HepG2 (cell line): Measurements from ENCODE around the gene UNC50. TPM values are rescaled to one million over a fixed set of nuclear protein-coding genes. Genes with fewer than 3 reads are reported as not detected.

Experiments used
- ATAC-seq: fragments of 200-7000 bp; cut with Tn5 transposase; 3 replicates; pipeline ENCODE4 v1.9.1; 2020; ENCODE audit warnings: mild to moderate bottlenecking, moderate library complexity
- BruUV-seq: library from RNA; stranded (reverse); fragments of 400-500 nt; replicated peaks from 2 replicates; lab custom pipeline; 2021; lab: Mats Ljungman, UMichigan
- CTCF ChIA-PET: fragments of 300-600 bp; formaldehyde crosslinking; extraction: SDS; loops from one replicate; lab custom pipeline; 2021; ENCODE audit warnings: low total read pairs, inconsistent platforms, low intra/inter-chr PET ratio; lab: Yijun Ruan, JAX
- POLR2A ChIA-PET: fragments of 350-600 bp; sonication (Branson Sonifier 250); formaldehyde crosslinking; loops from one replicate; lab custom pipeline; 2020; ENCODE audit warnings: antibody characterized with exemption, inconsistent platforms; lab: Yijun Ruan, JAX
- DNase-seq: peaks from one replicate; pipeline ENCODE4 v3.0.0-alpha.2; 2015; ENCODE audit warnings: low spot score
- FAIRE-seq: peaks from 3 replicates; lab custom pipeline; 2011; peaks lifted over from hg19 to GRCh38; lab: Jason Lieb, UNC
- H2AFZ ChIP-seq: one replicate; pipeline ENCODE4 v1.6.1; 2011; ENCODE audit warnings: low read length, inconsistent platforms
- H3K27ac ChIP-seq: fragments of 300-600 bp; 3 replicates; pipeline ENCODE4 v1.8.0; 2011; ENCODE audit warnings: mixed run types, mild to moderate bottlenecking, mixed read lengths, low read length, inconsistent platforms; ENCODE audit not compliant: insufficient read depth; ENCODE audit errors: extremely low read length
- H3K27me3 ChIP-seq, 2 experiments: fragments of 200-600 bp in 1 of 2; 2 replicates in 1 of 2; 3 replicates in 1 of 2; pipeline versions ENCODE4 v1.6.0 to v1.8.0; 2011; ENCODE audit warnings: low read length in 2 of 2, mild to moderate bottlenecking in 2 of 2, moderate library complexity in 2 of 2, inconsistent platforms in 1 of 2; ENCODE audit not compliant: insufficient read depth in 2 of 2, control insufficient read depth in 1 of 2
- H3K36me3 ChIP-seq, 2 experiments: fragments of 200-600 bp in 1 of 2; replicated peaks in 1 of 2; 2 replicates in 1 of 2; 3 replicates in 1 of 2; pipeline versions ENCODE4 v1.5.1 to v1.8.0; 2011; ENCODE audit warnings: low read length in 2 of 2, inconsistent platforms in 1 of 2; ENCODE audit not compliant: insufficient read depth in 2 of 2, control insufficient read depth in 1 of 2
- H3K4me1 ChIP-seq: 2 replicates; pipeline ENCODE4 v1.5.1; 2012; ENCODE audit warnings: low read length, inconsistent platforms; ENCODE audit not compliant: insufficient read depth
- H3K4me2 ChIP-seq: 2 replicates; pipeline ENCODE4 v1.6.0; 2011; ENCODE audit warnings: low read depth, low read length, inconsistent platforms
- H3K4me3 ChIP-seq, 3 experiments: fragments of 200-600 bp in 1 of 3; sonication (generic), shearing (Covaris generic) in 1 of 3; replicated peaks in 1 of 3; 2 replicates each; pipeline ENCODE4 v1.5.1; 2011 to 2016; ENCODE audit warnings: low read length in 3 of 3, inconsistent platforms in 2 of 3, low read depth in 2 of 3, mild to moderate bottlenecking in 2 of 3, control low read depth in 1 of 3, mixed read lengths in 1 of 3; ENCODE audit not compliant: insufficient read depth in 1 of 3
- H3K79me2 ChIP-seq: one replicate; pipeline ENCODE4 v1.6.1; 2011; ENCODE audit warnings: low read length, inconsistent platforms; ENCODE audit not compliant: insufficient read depth
- H3K9ac ChIP-seq: 2 replicates; pipeline ENCODE4 v1.6.0; 2011; ENCODE audit warnings: mild to moderate bottlenecking, low read depth, low read length, inconsistent platforms; ENCODE audit not compliant: insufficient read depth
- H3K9me3 ChIP-seq: 2 replicates; pipeline ENCODE4 v1.5.1; 2012; ENCODE audit warnings: mild to moderate bottlenecking, low read length
- H4K20me1 ChIP-seq: 2 replicates; pipeline ENCODE4 v1.6.0; 2011; ENCODE audit warnings: inconsistent platforms, mild to moderate bottlenecking, low read length, moderate library complexity; ENCODE audit not compliant: insufficient read depth
- ARID2 ChIP-seq: sonication (generic); formaldehyde crosslinking; IDR thresholded peaks from 2 replicates; pipeline ENCODE4 v1.8.1; 2022; ENCODE audit warnings: mild to moderate bottlenecking, missing genetic modification reagents, borderline replicate concordance
- ARNT ChIP-seq: fragments of 450-650 bp; IDR thresholded peaks from 2 replicates; pipeline ENCODE4 v1.6.1; 2017
- GABPA ChIP-seq, 2 experiments: IDR thresholded peaks; 2 replicates each; pipeline ENCODE4 v1.6.1; 2011 to 2016; ENCODE audit warnings: low read depth in 2 of 2, low read length in 1 of 2, missing biosample characterization in 1 of 2, missing genetic modification characterization in 1 of 2
- HNRNPK ChIP-seq: fragments of 200-400 bp; formaldehyde crosslinking; IDR thresholded peaks from 2 replicates; pipeline ENCODE4 v1.6.1; 2018; ENCODE audit warnings: low read length, low read depth, moderate library complexity, mild to moderate bottlenecking; ENCODE audit not compliant: poor library complexity, severe bottlenecking
- MYPOP ChIP-seq: sonication (generic); formaldehyde crosslinking; IDR thresholded peaks from 2 replicates; pipeline ENCODE4 v1.8.1; 2023; ENCODE audit warnings: mild to moderate bottlenecking, moderate library complexity, missing genetic modification reagents
- PRPF4 ChIP-seq: fragments of 200-400 bp; formaldehyde crosslinking; IDR thresholded peaks from 2 replicates; pipeline ENCODE4 v1.6.1; 2016; ENCODE audit warnings: low read length, low read depth; ENCODE audit not compliant: poor library complexity, severe bottlenecking
- YEATS4 ChIP-seq: sonication (generic); formaldehyde crosslinking; IDR thresholded peaks from 2 replicates; pipeline ENCODE4 v1.4.0; 2020; ENCODE audit warnings: missing genetic modification reagents, borderline replicate concordance
- ZBTB20 ChIP-seq: sonication (generic); formaldehyde crosslinking; IDR thresholded peaks from 2 replicates; pipeline ENCODE4 v1.8.1; 2023; ENCODE audit warnings: missing genetic modification reagents, low read depth, mild to moderate bottlenecking, borderline replicate concordance
- ZFAT ChIP-seq: sonication (generic); formaldehyde crosslinking; conservative IDR thresholded peaks from 2 replicates; pipeline ENCODE4 v1.8.1; 2023; ENCODE audit warnings: missing genetic modification reagents, inconsistent platforms
- ZNF253 ChIP-seq: sonication (generic); formaldehyde crosslinking; IDR thresholded peaks from 2 replicates; pipeline ENCODE4 v1.8.0; 2022; ENCODE audit warnings: mild to moderate bottlenecking, missing genetic modification reagents, borderline replicate concordance
- ZNF264 ChIP-seq: sonication (generic); formaldehyde crosslinking; IDR thresholded peaks from 2 replicates; pipeline ENCODE4 v1.4.0; 2020; ENCODE audit warnings: missing genetic modification reagents
- ZNF383 ChIP-seq: sonication (generic); formaldehyde crosslinking; IDR thresholded peaks from 2 replicates; pipeline ENCODE4 v1.4.0; 2020; ENCODE audit warnings: missing genetic modification reagents, mild to moderate bottlenecking, borderline replicate concordance
- ZSCAN5A ChIP-seq: sonication (generic); formaldehyde crosslinking; IDR thresholded peaks from 2 replicates; pipeline ENCODE4 v1.8.0; 2022; ENCODE audit warnings: mild to moderate bottlenecking, missing genetic modification reagents, borderline replicate concordance
- WGBS: methylation state at CpG from one replicate; pipeline ENCODE4 v1.1.6; 2017; ENCODE audit warnings: low lambda C conversion rate; 5-methylcytosine and 5-hydroxymethylcytosine counted together
- in situ Hi-C: cut with HindIII; loops from 2 replicates; pipeline ENCODE4 v1.10.0; 2017; ENCODE audit warnings: low pct_unique_long_range_greater_than_20kb; ENCODE audit not compliant: extremely low pct_ligation_motif_present
- intact Hi-C: fragments of 100-400 bp; cut with micrococcal nuclease; formaldehyde crosslinking; loops from one replicate; pipeline ENCODE4 v1.10.0; 2022; ENCODE audit not compliant: unreplicated experiment
- polyA plus RNA-seq, 8 experiments: library from polyadenylated mRNA; depleted of rRNA in 3 of 8; stranded (reverse) in 7 of 8; unstranded in 1 of 8; fragments of >200 nt; fragmentation: Illumina TruSeq in 4 of 8; extraction: Trizol in 4 of 8; gene quantifications; 2 replicates each; pipeline versions ENCODE4 v1.2.1 to v1.2.3, GENCODE V29; 2011 to 2016; ENCODE audit warnings: low read depth in 4 of 8, missing spikeins in 1 of 8, mixed read lengths in 1 of 8; ENCODE audit not compliant: insufficient read depth in 1 of 8
- total RNA-seq, 5 experiments: library from RNA; depleted of rRNA; stranded (reverse); fragments of >200 nt; fragmentation: Illumina TruSeq; extraction: Trizol; gene quantifications; 2 replicates each; pipeline ENCODE4 v1.2.3, GENCODE V29; 2016; ENCODE audit warnings: low read depth in 1 of 5

UNC50 gene
- total and polyA plus RNA-seq, 2 of the 13 experiments (the other 11 are each of a cell fraction or from before 2014, with no cell fraction given) = 92.6 to 95.6 TPM

- peak overlapping the region; percentile 56 for H3K9ac ChIP-seq
- no peaks in the 10 kb centered on the region for H3K9me3 ChIP-seq
- 38% methylated on average over 9 of the region's 10 CpGs for WGBS
- peak overlapping the region; percentile 68 for H3K4me2 ChIP-seq
- intact Hi-C loops (loop anchor here (1.0 to 2.0 kb wide), 2 partner anchors 15 to 17 kb away; no protein-coding TSS in a partner anchor), in situ Hi-C loops (no loop called here)
- FAIRE-seq (peak; percentile 95), DNase-seq (peak; percentile 96), ATAC-seq (peak; percentile 98)
- no peaks in the 10 kb centered on the region for H4K20me1 ChIP-seq
- peak overlapping the region; percentile 32 for H2AFZ ChIP-seq
- no TSS peak for BruUV-seq
- H3K4me3 ChIP-seq = peak overlapping the region in 1 of 3 experiments; percentile 32; a peak in 2 of 6 replicates
- peak overlapping the region; percentile 83 for H3K27ac ChIP-seq
- H3K79me2 ChIP-seq = no peaks in the 10 kb centered on the region
- peaks cover 19% of the 10 kb centered on the region for H3K4me1 ChIP-seq
- peaks cover 3 to 5% of the 10 kb centered on the region in 2 experiments; a peak in 3 of 5 replicates for H3K36me3 ChIP-seq
- H3K27me3 ChIP-seq = no peaks in the 10 kb centered on the region
- POLR2A ChIA-PET = interaction anchor here (0.6 to 1.6 kb wide), 8 partner anchors 12 to 557 kb away, joined by 3 to 5 read pairs (median 3); partner anchors contain the start of genes COA5 and UNC50
- CTCF ChIA-PET = no interaction called here
- TF ChIP-seq PRPF4 (no peak), MYPOP (CRISPR knock-in tag) (0 out of 2 replicates have a peak, but pooled peaks have one; percentile 14), ARID2 (CRISPR knock-in tag) (no peak), ZNF253 (CRISPR knock-in tag) (no peak), ARNT (no peak), HNRNPK (no peak), ZFAT (CRISPR knock-in tag) (no peak), GABPA (IDR thresholded peaks at IDR 0.05; ENCODE audit: low read depth, low read length) (no peak), GABPA (CRISPR knock-in tag; IDR thresholded peaks at IDR 0.05; ENCODE audit: low read depth) (no peak), ZSCAN5A (no peak), ZNF264 (CRISPR knock-in tag) (peak; percentile 66; the same call in 1 of the 2 replicates), YEATS4 (CRISPR knock-in tag) (peak; percentile 87; the same call in 1 of the 2 replicates), ZNF383 (CRISPR knock-in tag) (0 out of 2 replicates have a peak, but pooled peaks have one; percentile 35), ZBTB20 (peak; percentile 74; the same call in 1 of the 2 replicates)
Observed at GRCh38 chr2:98583816-98584618, 24.4 kb upstream of the UNC50 start.
